OCI-LY7 (cell line): ENCODE measurements around the gene TMEM151A.

ENCODE experiments used
- EZH2phosphoT487 ChIP-seq: fragments of 200-600 bp; sonication (generic); IDR thresholded peaks from 2 replicates; pipeline ENCODE4 v1.6.1; 2018; ENCODE audit warnings: low read depth, borderline replicate concordance, mild to moderate bottlenecking, mixed run types, antibody characterized with exemption, low read length, moderate library complexity, mixed read lengths
- TF ChIP-seq, protein P1 (sequence below): fragments of 200-600 bp; sonication (generic); conservative IDR thresholded peaks from 2 replicates; pipeline ENCODE4 v1.5.1; 2014; ENCODE audit warnings: mild to moderate bottlenecking, antibody characterized with exemption, low read length, moderate library complexity, mixed read lengths

DNA sequence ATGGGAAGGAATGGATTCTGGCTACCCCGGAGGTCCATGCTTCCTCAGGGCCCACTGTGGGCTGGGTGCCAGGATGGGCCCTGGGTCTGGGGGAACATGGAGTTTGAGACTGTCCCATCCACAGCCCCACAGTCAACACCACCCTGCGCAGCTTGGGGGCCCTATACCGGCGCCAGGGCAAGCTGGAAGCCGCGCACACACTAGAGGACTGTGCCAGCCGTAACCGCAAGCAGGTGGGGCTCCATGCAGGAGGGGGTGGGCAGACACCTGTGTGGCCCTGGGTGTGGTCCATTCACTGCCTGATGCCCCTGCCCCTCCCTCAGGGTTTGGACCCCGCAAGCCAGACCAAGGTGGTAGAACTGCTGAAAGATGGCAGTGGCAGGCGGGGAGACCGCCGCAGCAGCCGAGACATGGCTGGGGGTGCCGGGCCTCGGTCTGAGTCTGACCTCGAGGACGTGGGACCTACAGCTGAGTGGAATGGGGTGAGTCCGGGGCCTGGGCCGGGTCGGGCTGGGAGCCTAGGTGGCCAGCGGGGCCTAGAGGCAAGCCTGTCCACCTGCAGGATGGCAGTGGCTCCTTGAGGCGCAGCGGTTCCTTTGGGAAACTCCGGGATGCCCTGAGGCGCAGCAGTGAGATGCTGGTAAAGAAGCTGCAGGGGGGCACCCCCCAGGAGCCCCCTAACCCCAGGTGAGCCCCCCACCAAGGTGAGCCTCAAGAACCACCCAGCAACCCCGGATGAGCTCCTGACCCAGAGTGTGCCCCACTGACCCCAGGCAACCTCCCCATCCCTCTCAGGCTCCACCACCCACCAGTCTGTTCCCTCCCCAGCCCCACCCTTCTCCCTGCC lies 25.9 kb upstream of the TMEM151A start:
- TF ChIP-seq, protein P1, sequence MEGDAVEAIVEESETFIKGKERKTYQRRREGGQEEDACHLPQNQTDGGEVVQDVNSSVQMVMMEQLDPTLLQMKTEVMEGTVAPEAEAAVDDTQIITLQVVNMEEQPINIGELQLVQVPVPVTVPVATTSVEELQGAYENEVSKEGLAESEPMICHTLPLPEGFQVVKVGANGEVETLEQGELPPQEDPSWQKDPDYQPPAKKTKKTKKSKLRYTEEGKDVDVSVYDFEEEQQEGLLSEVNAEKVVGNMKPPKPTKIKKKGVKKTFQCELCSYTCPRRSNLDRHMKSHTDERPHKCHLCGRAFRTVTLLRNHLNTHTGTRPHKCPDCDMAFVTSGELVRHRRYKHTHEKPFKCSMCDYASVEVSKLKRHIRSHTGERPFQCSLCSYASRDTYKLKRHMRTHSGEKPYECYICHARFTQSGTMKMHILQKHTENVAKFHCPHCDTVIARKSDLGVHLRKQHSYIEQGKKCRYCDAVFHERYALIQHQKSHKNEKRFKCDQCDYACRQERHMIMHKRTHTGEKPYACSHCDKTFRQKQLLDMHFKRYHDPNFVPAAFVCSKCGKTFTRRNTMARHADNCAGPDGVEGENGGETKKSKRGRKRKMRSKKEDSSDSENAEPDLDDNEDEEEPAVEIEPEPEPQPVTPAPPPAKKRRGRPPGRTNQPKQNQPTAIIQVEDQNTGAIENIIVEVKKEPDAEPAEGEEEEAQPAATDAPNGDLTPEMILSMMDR = no peak
- no peak for TF ChIP-seq EZH2phosphoT487
